ENCODE results near the gene RIMS3.

Gene RIMS3

DNA sequence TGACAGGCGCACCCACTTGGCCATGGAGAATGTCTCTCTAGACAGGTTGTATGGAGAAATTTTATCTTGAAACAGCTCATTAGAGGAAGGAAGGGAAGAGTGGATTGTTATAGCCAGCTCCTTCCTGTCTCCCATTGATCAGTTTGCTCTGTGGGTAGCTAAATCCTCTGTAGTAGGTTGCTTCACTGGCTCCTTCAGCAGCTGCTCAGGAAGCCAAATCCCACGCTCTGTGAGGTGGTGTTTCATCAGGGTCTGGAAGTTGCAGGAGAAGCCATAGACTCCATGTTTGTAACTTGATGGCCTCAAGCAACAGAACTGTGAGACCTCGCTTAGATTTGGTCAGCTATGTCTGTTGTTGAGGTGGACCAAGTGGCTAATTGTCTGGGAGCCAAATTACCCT, 19.2 kb upstream of the RIMS3 start:
- H3K9me3 ChIP-seq (ENCODE audit: low read length) = no peaks in the 10 kb centered on the region
- no peak overlapping the region for H2AFZ ChIP-seq (ENCODE audit: low read depth, low read length)
- no peak overlapping the region for H3K4me3 ChIP-seq (ENCODE audit: low read length)
- H3K27me3 ChIP-seq (ENCODE audit: insufficient read depth, low read length) = no peaks in the 10 kb centered on the region
- peaks cover 11% of the 10 kb centered on the region for H3K36me3 ChIP-seq (ENCODE audit: insufficient read depth, low read length)
- no peaks in the 10 kb centered on the region for H3K4me1 ChIP-seq (ENCODE audit: insufficient read depth, low read length)

DNA sequence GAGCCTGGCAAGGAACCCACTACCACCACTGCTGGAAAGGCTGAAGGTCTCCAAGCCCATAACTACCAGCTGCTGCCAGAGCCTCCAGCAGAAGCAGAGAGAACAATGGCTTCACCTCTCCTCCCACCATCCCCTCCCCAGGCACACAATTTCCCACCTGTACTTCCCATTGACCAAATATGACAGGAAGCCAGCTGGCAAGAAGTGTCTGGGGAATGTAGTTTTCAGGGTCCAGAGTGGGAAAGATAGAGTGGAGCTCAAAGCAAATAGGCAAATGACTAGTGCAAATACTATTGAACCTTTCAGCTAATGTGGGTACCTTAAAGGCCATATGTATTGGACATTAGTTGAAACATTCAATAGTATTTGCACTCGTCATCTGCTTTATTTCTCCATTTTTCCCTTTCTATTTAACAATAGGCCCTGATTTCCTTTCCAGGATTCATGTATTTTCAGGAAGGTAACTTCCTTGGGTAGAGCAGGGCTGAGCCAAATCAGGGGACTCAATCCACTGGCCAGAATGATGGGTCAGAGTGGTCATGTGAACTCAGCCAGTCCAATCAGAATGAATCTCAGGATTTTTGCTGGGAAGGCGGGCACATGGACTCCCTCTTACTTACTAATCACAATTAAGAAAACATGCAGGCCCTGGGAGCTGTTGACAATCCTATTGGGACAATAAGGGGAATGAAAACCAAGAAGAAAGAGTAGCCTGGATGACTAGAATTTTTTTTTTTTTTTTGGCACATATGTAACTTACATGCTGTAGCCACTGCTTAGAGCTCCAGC, 13.9 kb upstream of the RIMS3 start:
- no peaks in the 10 kb centered on the region for H3K36me3 ChIP-seq (ENCODE audit: insufficient read depth, low read length)

DNA sequence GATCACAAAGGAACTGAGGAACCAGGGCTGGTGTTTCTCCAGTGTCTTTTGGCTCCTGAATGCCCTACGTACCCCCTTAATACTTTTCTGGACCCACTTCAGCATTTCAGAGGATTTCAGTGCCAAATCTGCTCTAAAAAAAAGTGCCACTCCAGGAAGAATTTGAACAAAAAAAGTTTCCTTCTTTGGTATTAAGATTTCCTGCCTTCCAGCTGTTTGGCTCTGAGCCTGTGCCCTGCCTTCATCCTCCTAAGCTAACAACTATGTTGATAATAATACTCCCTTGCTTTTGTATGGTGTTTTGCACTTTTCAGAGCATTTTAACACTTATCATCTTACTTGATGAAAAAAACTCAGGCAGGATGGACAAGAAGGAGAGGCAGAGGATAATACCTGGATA, 11.0 kb upstream of the RIMS3 start:
- Histone ChIP-seq H3K36me3 (ENCODE audit: insufficient read depth, low read length) (no peaks in the 10 kb centered on the region), H3K4me3 (ENCODE audit: low read length) (no peak overlapping the region), H3K9me3 (ENCODE audit: low read length) (peaks cover under 1% of the 10 kb centered on the region), H3K27me3 (ENCODE audit: insufficient read depth, low read length) (no peaks in the 10 kb centered on the region), H2AFZ (ENCODE audit: low read depth, low read length) (no peak overlapping the region), H3K4me1 (ENCODE audit: insufficient read depth, low read length) (no peaks in the 10 kb centered on the region)

More for the DNA sequence above, 13.9 kb upstream of the RIMS3 start:
- Histone ChIP-seq H3K9me3 (ENCODE audit: low read length) (no peaks in the 10 kb centered on the region), H3K27me3 (ENCODE audit: insufficient read depth, low read length) (no peaks in the 10 kb centered on the region), H3K4me1 (ENCODE audit: insufficient read depth, low read length) (no peaks in the 10 kb centered on the region), H3K4me3 (ENCODE audit: low read length) (no peak overlapping the region), H2AFZ (ENCODE audit: low read depth, low read length) (no peak overlapping the region)

DNA sequence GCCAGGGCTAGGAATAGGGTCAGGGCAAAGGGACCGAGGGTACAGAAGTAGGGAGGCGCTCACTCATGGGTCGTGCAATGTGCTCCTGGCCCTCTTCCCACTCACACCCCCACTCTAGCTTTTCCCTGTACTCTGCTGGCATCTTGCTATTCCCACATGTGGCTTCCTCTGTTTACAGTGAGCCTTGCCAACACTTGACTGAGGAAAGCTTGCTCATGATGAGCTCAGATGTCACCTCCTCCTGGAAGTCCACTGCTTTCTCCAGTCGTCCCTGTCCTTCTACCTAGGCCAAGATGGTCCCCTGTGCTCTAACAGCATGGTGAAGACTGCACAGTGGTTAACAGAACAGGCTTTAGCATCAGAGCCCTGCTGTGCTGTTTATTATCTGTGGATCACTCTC, 8.0 kb upstream of the RIMS3 start:
- Histone ChIP-seq H3K9me3 (ENCODE audit: low read length) (peaks cover 2% of the 10 kb centered on the region), H3K27me3 (ENCODE audit: insufficient read depth, low read length) (no peaks in the 10 kb centered on the region), H3K4me3 (ENCODE audit: low read length) (no peak overlapping the region), H2AFZ (ENCODE audit: low read depth, low read length) (no peak overlapping the region), H3K4me1 (ENCODE audit: insufficient read depth, low read length) (peaks cover 2% of the 10 kb centered on the region), H3K36me3 (ENCODE audit: insufficient read depth, low read length) (no peaks in the 10 kb centered on the region)

- Histone ChIP-seq H3K4me1 (ENCODE audit: insufficient read depth, low read length) (peaks cover 6% of the 10 kb centered on the region), H3K4me3 (ENCODE audit: low read length) (peak overlapping the region; percentile 31), H2AFZ (ENCODE audit: low read depth, low read length) (no peak overlapping the region), H3K36me3 (ENCODE audit: insufficient read depth, low read length) (no peaks in the 10 kb centered on the region), H3K9me3 (ENCODE audit: low read length) (peaks cover 2% of the 10 kb centered on the region), H3K27me3 (ENCODE audit: insufficient read depth, low read length) (no peaks in the 10 kb centered on the region)
These were observed 3.5 kb upstream of the RIMS3 start for GRCh38 chr1:40668769-40669525.

DNA sequence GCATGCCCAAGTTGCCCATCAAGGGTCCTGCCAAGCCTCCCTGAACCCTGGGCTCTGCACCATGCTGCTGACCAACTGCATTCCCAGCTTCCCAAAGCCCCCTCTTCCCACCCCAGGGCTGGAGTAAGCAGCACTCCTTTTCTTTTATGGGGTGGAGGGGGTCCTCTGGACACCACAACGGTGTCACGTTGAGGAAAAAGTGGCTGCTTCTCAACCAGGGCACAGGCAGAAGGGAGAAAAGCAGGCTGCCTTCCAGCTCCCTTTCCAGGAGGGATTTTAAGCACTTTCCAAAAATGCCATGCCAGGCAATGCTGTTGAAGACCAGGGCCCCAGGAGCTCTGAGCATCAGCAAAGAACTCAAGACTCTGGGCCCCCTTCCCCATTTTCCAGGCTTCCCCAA, 691 bp downstream of the RIMS3 start:
- Histone ChIP-seq H3K4me3 (ENCODE audit: low read length) (peak overlapping the region; percentile 54), H3K4me1 (ENCODE audit: insufficient read depth, low read length) (peaks cover 13% of the 10 kb centered on the region)

GRCh38 chr1:40664167-40664537, 1.3 kb downstream of the RIMS3 start:
- Histone ChIP-seq H2AFZ (ENCODE audit: low read depth, low read length) (no peak overlapping the region), H3K27me3 (ENCODE audit: insufficient read depth, low read length) (no peaks in the 10 kb centered on the region), H3K36me3 (ENCODE audit: insufficient read depth, low read length) (no peaks in the 10 kb centered on the region), H3K9me3 (ENCODE audit: low read length) (no peaks in the 10 kb centered on the region), H3K4me1 (ENCODE audit: insufficient read depth, low read length) (peaks cover 20% of the 10 kb centered on the region), H3K4me3 (ENCODE audit: low read length) (no peak overlapping the region)

More for the DNA sequence above, 691 bp downstream of the RIMS3 start:
- Histone ChIP-seq H3K9me3 (ENCODE audit: low read length) (no peaks in the 10 kb centered on the region), H3K27me3 (ENCODE audit: insufficient read depth, low read length) (no peaks in the 10 kb centered on the region), H3K36me3 (ENCODE audit: insufficient read depth, low read length) (no peaks in the 10 kb centered on the region), H2AFZ (ENCODE audit: low read depth, low read length) (peak overlapping the region; percentile 94)

DNA sequence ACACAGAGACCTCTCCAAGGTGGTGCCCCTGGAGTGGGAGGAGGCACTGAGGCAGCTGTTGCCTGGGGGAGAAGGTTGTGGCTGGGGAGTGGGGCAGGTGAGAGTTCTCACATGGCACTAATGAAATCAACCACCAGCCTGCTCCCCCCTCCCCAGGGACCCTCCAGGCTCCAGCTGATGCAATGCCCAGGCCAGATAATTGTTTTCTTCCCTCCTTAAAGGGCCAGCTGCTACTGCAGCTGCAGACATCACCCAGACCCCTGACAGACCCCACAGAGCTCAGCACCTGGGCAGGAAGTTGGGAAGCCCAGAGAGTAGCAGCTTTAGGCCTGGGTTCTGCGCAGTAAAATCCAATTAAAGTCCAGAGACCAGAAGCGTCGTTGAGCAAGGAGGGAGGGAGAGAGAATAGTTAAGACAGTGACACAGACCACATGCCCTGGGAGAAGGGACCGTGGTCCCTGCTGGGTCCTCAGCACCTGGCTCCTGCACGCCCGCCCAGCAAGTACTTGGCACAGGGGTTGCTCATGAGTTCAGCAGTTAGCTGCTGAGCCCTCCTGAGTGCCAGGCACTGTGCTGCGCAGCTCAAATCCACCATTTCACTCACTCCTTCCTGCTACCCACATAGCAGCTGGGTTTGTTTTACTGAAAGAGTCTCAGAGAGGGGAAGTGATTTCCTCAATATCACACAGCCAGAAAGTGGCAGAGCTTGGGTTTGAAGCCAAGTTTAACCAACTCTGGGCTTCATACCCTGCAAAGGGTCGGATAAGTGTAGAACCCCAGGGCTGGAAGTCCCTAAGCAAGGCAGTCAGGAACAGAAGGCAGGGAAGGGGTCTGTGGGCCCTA, 1.9 kb downstream of the RIMS3 start:
- H2AFZ ChIP-seq (ENCODE audit: low read depth, low read length) = no peak overlapping the region
- no peak overlapping the region for H3K4me3 ChIP-seq (ENCODE audit: low read length)
- H3K36me3 ChIP-seq (ENCODE audit: insufficient read depth, low read length) = no peaks in the 10 kb centered on the region
- H3K27me3 ChIP-seq (ENCODE audit: insufficient read depth, low read length) = no peaks in the 10 kb centered on the region
- H3K9me3 ChIP-seq (ENCODE audit: low read length) = no peaks in the 10 kb centered on the region
- H3K4me1 ChIP-seq (ENCODE audit: insufficient read depth, low read length) = peaks cover 24% of the 10 kb centered on the region

DNA sequence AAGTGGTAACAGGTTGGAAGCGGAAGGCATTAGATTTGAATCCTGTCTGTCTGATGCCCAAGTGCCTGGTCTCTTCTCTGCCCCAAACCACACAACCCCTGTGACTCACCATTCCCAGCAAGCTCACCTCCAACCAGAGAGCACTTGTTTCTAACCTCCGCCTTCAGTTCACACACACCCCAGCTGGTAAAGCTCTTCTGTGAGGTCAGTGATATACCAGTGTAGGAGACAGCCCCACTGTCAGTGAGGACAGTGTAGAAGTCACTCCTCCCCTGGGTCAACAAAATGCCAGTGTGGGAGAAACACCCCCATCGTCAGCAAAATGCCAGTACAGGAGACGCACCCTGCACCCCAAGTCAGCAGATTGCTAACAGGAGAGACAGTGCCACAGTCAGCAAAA, 2.6 kb downstream of the RIMS3 start:
- Histone ChIP-seq H3K4me1 (ENCODE audit: insufficient read depth, low read length) (peaks cover 25% of the 10 kb centered on the region), H2AFZ (ENCODE audit: low read depth, low read length) (no peak overlapping the region), H3K36me3 (ENCODE audit: insufficient read depth, low read length) (no peaks in the 10 kb centered on the region), H3K27me3 (ENCODE audit: insufficient read depth, low read length) (no peaks in the 10 kb centered on the region), H3K4me3 (ENCODE audit: low read length) (no peak overlapping the region), H3K9me3 (ENCODE audit: low read length) (no peaks in the 10 kb centered on the region)

DNA sequence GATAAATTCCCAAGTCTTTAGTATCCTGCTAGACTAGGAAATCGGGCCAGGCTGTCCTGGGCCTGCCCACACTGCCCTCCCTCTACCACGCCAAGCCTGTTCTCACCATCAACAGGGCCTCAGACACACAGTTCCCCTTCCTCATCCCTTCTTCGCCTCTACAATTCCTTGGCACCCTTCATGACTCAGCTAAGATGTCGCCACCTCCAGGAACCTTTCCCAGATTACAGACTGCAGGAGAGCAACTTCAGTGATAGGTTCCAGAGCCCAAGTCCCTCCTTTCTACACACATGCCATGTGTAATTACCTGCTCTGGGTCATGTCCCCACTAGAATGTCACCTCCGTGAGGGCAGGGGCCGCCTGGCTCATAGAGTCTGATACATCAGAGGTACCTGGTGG, 3.3 kb downstream of the RIMS3 start:
- no peaks in the 10 kb centered on the region for H3K9me3 ChIP-seq (ENCODE audit: low read length)
- H3K36me3 ChIP-seq (ENCODE audit: insufficient read depth, low read length) = no peaks in the 10 kb centered on the region
- no peaks in the 10 kb centered on the region for H3K27me3 ChIP-seq (ENCODE audit: insufficient read depth, low read length)
- no peak overlapping the region for H2AFZ ChIP-seq (ENCODE audit: low read depth, low read length)
- no peak overlapping the region for H3K4me3 ChIP-seq (ENCODE audit: low read length)
- peaks cover 25% of the 10 kb centered on the region for H3K4me1 ChIP-seq (ENCODE audit: insufficient read depth, low read length)

- Histone ChIP-seq H3K4me1 (ENCODE audit: insufficient read depth, low read length) (peaks cover 25% of the 10 kb centered on the region), H3K36me3 (ENCODE audit: insufficient read depth, low read length) (no peaks in the 10 kb centered on the region), H2AFZ (ENCODE audit: low read depth, low read length) (no peak overlapping the region), H3K4me3 (ENCODE audit: low read length) (no peak overlapping the region), H3K27me3 (ENCODE audit: insufficient read depth, low read length) (no peaks in the 10 kb centered on the region), H3K9me3 (ENCODE audit: low read length) (no peaks in the 10 kb centered on the region)
These were observed 3.8 kb downstream of the RIMS3 start for GRCh38 chr1:40661678-40662077.

GRCh38 chr1:40659649-40659947, 5.9 kb downstream of the RIMS3 start:
- Histone ChIP-seq H3K9me3 (ENCODE audit: low read length) (no peaks in the 10 kb centered on the region), H3K4me3 (ENCODE audit: low read length) (no peak overlapping the region), H3K36me3 (ENCODE audit: insufficient read depth, low read length) (no peaks in the 10 kb centered on the region), H3K4me1 (ENCODE audit: insufficient read depth, low read length) (peaks cover 25% of the 10 kb centered on the region), H3K27me3 (ENCODE audit: insufficient read depth, low read length) (no peaks in the 10 kb centered on the region), H2AFZ (ENCODE audit: low read depth, low read length) (no peak overlapping the region)

Data from neuron (in vitro differentiated cells).